ENCODE results near the gene CA14.
"Not testable (repeated sequence)": the region's sequence is repeated elsewhere in the genome, so short reads cannot be mapped to it uniquely, and the experiment has no call there.

Gene CA14

DNA sequence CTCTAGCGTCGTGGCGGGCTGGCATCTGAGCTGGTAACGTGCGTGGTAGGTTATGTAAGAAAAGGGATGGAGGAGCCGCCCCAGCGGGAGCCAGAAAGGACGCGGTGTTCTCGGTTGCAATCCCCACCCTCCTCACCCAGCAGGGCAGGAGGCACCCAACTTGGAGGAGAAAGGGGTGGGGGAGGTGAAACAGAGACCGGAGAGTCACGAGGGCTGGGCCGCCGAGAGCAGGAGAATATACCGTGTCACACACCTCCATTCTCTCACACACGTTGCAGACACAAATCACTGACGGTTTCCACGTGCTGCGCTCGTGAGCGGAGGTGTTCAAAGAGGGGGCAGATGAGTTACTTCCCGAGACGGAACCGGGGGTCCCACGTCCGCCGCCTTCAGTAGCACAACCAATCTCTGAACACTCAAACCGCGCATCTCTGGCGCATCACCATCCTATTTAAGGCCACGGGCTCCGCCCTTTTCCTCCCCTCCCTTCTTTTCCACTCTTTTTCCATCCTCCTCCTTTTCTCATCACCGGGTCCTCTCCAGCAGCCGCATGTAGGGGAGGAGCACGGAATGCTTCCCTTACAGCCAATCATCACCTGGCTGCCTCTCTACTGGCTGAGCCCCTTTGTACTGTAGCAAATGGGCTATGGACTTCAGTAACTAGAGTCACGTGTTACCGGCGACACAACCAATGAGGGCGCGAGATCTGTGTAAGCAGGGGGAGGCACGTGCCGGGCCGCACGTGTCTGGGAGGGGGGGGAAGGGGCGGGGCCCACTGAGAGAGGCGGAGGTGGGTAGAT lies 24.4 kb downstream of the CA14 start, which contains the start of gene CIART:
TSS of gene CIART (plus strand) at position 797 of the 800 bp plus-strand sequence. CDS start 714 bp downstream, outside the sequence.
- DNase-seq = peak; percentile 100

- no peak for DNase-seq
These were observed 25.0 kb downstream of the CA14 start for GRCh38 chr1:150282558-150282958.

- DNase-seq = no peak
These were observed 25.7 kb downstream of the CA14 start for GRCh38 chr1:150283260-150283659.

DNA sequence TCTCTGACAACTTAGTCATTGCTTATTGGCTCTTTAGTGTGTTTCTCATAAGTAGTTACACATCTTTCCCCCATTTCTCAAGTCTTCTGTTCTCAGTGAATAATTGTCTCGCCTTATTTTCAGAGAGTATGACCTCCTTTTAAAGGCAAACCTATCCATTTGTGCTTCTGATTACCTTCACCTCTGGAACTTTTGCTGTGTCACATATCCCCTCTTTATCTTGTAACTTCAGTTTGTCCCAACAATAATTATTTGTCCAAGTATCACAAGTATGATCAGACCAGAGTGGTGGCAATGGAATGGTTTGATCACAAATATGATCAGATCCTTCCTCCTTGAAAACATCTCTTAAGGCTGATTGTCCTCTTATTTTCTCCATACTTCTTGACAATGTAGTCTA lies 30.8 kb downstream of the CA14 start:
- no peak for DNase-seq

DNA sequence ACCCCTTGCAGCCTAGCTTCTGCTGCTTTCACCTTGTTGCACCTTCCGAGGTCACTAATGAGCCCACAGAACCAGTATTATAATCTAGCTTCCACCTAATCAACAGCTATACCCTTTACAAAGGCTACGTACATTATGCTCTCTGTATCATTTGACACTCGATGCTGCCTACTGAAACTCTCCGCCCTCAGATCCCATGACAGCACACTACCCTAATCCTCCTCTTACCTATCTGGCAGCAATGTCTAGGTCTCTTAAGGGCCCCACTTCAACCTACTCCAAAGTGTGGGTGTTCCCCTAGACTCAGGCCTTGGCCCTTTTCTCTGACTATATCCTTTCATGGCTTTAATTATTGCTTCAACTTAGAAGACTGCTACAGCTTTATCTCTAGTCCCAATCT lies 31.2 kb downstream of the CA14 start:
- peak; percentile 77 for DNase-seq

DNA sequence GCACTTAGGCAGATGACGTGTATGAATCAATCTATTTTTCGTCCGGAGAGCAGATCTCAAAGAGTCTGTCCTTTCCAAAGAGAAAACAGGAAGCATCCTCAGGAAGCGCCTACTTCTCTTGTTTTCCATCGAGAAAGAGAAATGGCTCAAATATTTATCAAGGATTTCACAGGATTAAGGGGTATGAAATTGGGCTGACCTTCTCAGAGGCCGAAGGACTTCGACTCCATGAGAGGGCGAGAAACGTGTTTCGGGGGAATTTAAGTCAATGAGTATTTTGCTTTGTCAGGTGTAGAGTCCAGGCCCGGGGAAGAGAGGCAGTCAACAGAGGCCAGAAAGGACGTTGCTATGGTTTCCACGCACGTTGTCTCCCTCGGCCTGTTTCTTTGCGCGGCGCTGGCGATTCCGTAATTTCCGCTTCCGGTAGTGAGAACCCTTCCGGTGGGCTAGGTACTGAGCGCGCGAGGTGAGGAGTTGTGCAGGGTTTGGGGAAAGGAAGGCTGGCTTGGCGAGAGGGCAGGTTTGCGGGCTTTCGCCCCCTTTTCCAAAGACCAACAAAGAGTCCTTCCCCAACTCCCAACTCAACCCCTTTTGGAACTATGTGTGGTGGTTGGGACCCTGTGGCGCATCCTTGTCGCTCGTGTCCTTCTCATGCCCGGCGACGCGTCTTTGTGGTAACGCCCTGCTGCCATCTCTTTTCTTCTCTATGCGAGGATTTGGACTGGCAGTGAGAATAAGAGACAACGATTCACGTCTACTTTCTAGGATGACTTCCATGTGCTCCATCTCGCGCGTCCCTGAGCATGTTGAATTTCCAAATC lies 36.1 kb downstream of the CA14 start, which contains the start of gene MRPS21:
TSS of gene MRPS21 (plus strand) at position 429 of the 821 bp plus-strand sequence. CDS start 506 bp downstream, outside the sequence.
- DNase-seq = peak; percentile 95

- no peak for DNase-seq
These were observed 37.9 kb downstream of the CA14 start for GRCh38 chr1:150295476-150295875.

- DNase-seq = no peak
These were observed 42.1 kb downstream of the CA14 start for GRCh38 chr1:150299716-150300115.

DNA sequence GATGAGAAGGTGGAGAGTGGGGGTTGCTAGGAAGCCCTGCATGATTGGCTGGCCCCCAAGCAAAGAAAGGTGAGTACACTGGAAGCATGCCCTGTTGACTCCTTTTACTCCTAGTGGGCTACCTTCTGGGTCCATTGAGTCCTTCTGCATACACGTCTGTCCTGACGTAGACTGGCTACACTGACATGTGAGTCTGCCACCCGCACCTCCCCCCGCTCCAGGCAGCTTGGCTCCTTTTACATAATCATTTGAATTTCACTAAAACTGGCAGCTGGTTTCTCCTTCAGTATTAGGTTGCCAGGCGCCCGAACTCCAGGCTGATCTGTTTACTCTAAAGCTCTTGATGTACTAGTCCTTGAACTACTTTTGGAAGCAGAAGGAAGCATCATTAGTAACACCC lies 44.8 kb downstream of the CA14 start:
- peak; percentile 99 for DNase-seq

DNA sequence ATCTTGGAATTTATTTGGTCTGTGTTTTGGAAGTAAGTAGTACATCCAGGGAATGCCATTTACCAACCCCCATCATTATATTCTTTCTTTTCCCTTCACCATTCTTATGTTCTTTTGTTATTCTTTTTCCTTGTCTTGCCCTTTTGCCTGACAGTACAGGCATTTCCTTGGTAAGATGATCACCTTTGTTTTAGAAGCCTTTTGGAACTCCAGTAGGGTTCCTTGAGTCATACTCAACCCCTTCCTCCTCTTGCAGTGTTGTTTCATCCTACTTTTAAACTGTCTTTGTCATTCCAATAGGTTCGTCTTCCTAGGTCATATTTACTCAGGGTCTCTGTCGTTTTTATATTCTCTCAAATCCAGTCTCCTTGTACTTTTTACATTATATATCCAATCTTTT lies 45.3 kb downstream of the CA14 start:
- no peak for DNase-seq

DNA sequence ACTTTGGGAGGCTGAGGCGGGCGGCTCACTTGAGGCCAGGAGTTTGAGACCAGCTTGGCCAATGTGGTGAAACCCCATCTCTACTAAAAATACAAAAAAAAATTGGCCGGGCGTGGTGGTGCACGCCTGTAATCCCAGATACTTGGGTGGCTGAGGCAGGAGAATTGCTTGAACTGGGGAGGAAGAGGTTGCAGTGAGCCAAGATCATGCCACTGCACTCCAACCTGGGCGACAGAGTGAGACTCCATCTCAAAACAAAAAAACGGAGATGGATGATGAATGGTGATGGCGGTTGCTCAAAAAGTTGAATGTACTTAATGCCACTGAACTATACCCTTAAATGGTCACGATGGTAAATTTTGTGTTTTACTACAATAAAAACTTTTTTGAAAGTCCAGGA lies 51.0 kb downstream of the CA14 start:
- not testable (repeated sequence) for DNase-seq

DNA sequence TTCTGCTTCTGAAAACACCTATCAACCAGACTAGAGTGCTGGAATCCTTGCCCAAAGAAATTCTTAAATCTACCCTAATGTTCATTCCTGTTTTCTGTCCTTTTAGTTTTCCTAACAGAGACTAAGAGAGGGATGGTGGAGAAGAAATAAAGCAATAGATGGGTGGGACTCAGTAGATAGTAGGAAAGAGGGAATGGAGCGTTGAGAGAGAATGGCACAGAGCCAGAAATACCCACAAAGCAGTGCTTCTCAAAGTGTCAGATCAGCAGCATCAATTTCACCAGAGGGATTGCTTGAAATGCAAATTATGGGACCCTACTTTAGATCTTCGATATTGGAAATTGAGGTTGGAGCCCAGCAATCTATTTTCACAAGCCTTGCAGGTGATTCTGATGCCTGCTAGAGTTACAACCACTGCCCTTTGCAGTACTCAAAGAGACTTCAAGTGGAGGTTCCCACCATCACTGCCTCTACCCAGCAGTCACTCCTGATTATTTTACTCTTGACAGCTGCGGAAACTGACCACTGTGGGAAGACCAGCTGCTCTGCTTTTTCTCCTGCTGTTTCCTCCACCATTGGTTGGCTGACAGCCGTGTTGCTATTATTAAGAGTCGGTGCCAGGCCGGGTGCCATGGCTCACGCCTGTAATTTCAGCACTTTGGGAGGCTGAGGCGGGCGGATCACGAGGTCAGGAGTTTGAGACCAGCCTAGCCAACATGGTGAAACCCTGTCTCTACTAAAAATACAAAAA lies 52.4 kb downstream of the CA14 start:
- no peak for DNase-seq

GRCh38 chr1:150311762-150312161 lies 54.2 kb downstream of the CA14 start:
- no peak for DNase-seq

Measured in NCI-H526 treated with DMSO at 0.1 percent for 48 hours (cell line).